DOHH2 (cell line): Measurements from ENCODE around the gene IL27RA.

Experiments used
- H3F3A ChIP-seq: fragments of 200-600 bp; sonication (generic), shearing (Covaris generic); 2 replicates; pipeline ENCODE4 v1.6.0; 2016; ENCODE audit warnings: antibody characterized with exemption, mild to moderate bottlenecking; ENCODE audit not compliant: control insufficient read depth, insufficient read depth
- H3K27ac ChIP-seq: fragments of 200-600 bp; sonication (generic); 2 replicates; pipeline ENCODE4 v1.5.1; 2014; ENCODE audit warnings: low read depth, mild to moderate bottlenecking, low read length, moderate library complexity
- H3K27me3 ChIP-seq: fragments of 200-600 bp; sonication (generic); 2 replicates; pipeline ENCODE4 v1.6.1; 2014; ENCODE audit warnings: mild to moderate bottlenecking, low read length, mixed read lengths; ENCODE audit not compliant: control insufficient read depth
- H3K36me3 ChIP-seq: fragments of 200-600 bp; sonication (generic); 2 replicates; pipeline ENCODE4 v1.6.1; 2014; ENCODE audit warnings: mild to moderate bottlenecking, low read length, moderate library complexity, mixed read lengths; ENCODE audit not compliant: control insufficient read depth
- H3K4me1 ChIP-seq: fragments of 200-600 bp; sonication (generic); 2 replicates; pipeline ENCODE4 v1.6.1; 2014; ENCODE audit warnings: mild to moderate bottlenecking, low read length, mixed read lengths; ENCODE audit not compliant: control insufficient read depth
- H3K4me2 ChIP-seq: fragments of 200-600 bp; sonication (generic); 2 replicates; pipeline ENCODE4 v1.6.0; 2014; ENCODE audit warnings: mild to moderate bottlenecking, low read length, moderate library complexity
- H3K4me3 ChIP-seq: fragments of 200-600 bp; sonication (generic); 2 replicates; pipeline ENCODE4 v1.5.1; 2014; ENCODE audit warnings: mild to moderate bottlenecking, low read length, mixed read lengths
- H3K79me2 ChIP-seq: fragments of 200-600 bp; sonication (generic); 2 replicates; pipeline ENCODE4 v1.6.1; 2014; ENCODE audit warnings: mild to moderate bottlenecking, low read length, mixed read lengths; ENCODE audit not compliant: control insufficient read depth
- H3K9me2 ChIP-seq: fragments of 200-600 bp; sonication (generic); replicated peaks from 2 replicates; pipeline ENCODE4 v1.6.1; 2014; ENCODE audit warnings: mild to moderate bottlenecking, low read length, mixed read lengths; ENCODE audit not compliant: control insufficient read depth
- H3K9me3 ChIP-seq: fragments of 200-600 bp; sonication (generic); 2 replicates; pipeline ENCODE4 v1.6.1; 2014; ENCODE audit warnings: antibody characterized with exemption, low read length, mixed read lengths; ENCODE audit not compliant: control insufficient read depth, insufficient read depth
- H4K20me1 ChIP-seq: fragments of 200-600 bp; sonication (generic); 2 replicates; pipeline ENCODE4 v1.6.0; 2014; ENCODE audit warnings: low read depth, mild to moderate bottlenecking, antibody characterized with exemption, low read length, moderate library complexity; ENCODE audit not compliant: control insufficient read depth, insufficient read depth
- EZH2phosphoT487 ChIP-seq: fragments of 200-600 bp; sonication (generic); IDR thresholded peaks from 2 replicates; pipeline ENCODE4 v1.6.1; 2017; ENCODE audit warnings: borderline replicate concordance, mild to moderate bottlenecking, antibody characterized with exemption, low read length, moderate library complexity, mixed read lengths
- TF ChIP-seq, protein P1 (sequence below): fragments of 200-600 bp; sonication (generic); IDR thresholded peaks from one replicate; pipeline ENCODE4 v1.5.1; 2014; ENCODE audit warnings: antibody characterized with exemption, mild to moderate bottlenecking, low read depth, low read length; ENCODE audit not compliant: poor library complexity, severe bottlenecking

Gene IL27RA

DNA sequence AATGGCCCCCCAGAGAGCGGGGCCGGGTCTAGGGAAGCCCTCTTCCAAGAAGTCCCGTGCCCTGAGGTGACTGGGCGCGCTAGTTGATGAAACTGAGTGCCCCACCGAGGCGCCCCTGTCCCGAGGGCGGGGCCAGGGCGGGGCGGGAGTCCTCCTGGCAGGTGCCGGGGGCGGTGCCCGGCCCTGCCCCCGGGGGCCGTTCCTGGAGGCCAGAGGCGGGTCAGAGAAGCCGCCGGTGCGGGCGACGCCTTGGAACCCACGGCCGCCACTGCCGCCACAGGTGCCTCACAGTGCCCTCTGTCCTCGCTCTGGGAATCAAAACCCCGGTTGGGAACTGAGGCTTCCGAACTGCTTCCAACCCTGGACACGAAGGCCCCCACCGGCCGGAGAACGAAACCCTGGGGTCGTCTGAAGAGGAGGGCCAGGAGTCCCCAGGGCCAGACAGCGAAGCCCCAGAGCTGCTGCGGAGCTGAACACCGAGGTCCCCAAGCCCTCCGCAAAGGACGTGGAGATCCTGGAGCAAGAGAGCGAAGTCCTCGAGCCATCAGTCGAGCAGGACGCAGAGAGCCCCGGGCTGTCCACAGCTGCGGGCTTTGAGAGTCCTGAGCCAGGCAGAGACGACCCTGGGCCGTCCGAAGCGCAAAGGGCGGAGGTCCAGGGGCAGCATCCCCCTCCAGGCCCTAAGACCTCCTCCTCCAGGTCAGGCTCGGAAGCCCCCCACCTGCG is 41.1 kb downstream of the IL27RA start, which contains the start of gene MISP3:
MISP3 (plus strand) TSS at position 252 of the 726 bp plus-strand sequence. CDS start 524 bp downstream, outside the sequence.
- Histone ChIP-seq H3K4me1 (peaks cover 36% of the 10 kb centered on the region), H3K36me3 (no peaks in the 10 kb centered on the region), H3F3A (0 out of 2 replicates have a peak, but pooled peaks cover 2% of the 10 kb centered on the region), H3K4me2 (peak within 1 kb of the TSS; percentile 100), H3K27ac (no peak within 1 kb of the TSS), H3K9me3 (no peaks in the 10 kb centered on the region), H3K4me3 (peak within 1 kb of the TSS; percentile 88), H3K27me3 (peaks cover 22% of the 10 kb centered on the region), H4K20me1 (no peaks in the 10 kb centered on the region), H3K79me2 (no peaks in the 10 kb centered on the region), H3K9me2 (no peaks in the 10 kb centered on the region)
- TF ChIP-seq, protein P1, sequence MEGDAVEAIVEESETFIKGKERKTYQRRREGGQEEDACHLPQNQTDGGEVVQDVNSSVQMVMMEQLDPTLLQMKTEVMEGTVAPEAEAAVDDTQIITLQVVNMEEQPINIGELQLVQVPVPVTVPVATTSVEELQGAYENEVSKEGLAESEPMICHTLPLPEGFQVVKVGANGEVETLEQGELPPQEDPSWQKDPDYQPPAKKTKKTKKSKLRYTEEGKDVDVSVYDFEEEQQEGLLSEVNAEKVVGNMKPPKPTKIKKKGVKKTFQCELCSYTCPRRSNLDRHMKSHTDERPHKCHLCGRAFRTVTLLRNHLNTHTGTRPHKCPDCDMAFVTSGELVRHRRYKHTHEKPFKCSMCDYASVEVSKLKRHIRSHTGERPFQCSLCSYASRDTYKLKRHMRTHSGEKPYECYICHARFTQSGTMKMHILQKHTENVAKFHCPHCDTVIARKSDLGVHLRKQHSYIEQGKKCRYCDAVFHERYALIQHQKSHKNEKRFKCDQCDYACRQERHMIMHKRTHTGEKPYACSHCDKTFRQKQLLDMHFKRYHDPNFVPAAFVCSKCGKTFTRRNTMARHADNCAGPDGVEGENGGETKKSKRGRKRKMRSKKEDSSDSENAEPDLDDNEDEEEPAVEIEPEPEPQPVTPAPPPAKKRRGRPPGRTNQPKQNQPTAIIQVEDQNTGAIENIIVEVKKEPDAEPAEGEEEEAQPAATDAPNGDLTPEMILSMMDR, result no peak

DNA sequence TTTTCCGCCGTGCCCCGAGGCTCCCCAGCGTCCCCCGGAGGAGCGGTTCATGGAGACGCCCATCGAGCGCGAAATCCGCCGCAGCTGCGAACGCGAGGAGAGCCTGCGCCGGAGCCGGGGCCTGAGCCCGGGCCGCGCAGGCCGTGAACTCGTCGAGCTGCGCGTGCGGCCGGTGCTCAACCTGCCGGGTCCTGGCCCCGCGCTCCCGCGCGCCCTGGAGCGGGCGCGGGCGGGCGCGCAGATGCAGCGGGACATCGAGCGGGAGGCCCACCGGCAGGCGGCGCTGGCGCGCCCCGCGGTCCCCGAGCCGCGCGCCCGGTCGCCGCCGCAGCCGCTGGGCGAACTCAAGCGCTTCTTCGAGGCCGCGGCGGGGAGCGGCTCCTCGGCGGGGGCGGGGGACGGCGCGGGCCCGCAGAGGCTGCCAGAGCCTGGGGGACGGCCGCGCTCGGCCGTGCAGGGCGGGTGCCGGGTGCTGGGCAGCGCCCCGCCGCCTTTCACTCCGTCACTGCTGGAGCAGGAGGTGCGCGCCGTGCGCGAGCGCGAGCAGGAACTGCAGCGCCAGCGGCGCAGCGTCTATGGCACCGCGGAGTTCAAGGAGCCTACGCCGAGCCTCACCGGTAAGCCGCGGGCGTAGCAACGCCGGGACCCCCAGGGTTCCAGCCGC is 41.8 kb downstream of the IL27RA start:
- Histone ChIP-seq H3F3A (0 out of 2 replicates have a peak, but pooled peaks cover 2% of the 10 kb centered on the region), H3K4me3 (peak overlapping the region; percentile 88), H3K4me2 (peak overlapping the region; percentile 100), H3K36me3 (no peaks in the 10 kb centered on the region), H4K20me1 (no peaks in the 10 kb centered on the region), H3K4me1 (peaks cover 36% of the 10 kb centered on the region), H3K27ac (no peak overlapping the region), H3K79me2 (no peaks in the 10 kb centered on the region), H3K9me2 (no peaks in the 10 kb centered on the region), H3K9me3 (no peaks in the 10 kb centered on the region), H3K27me3 (peaks cover 22% of the 10 kb centered on the region)
- TF ChIP-seq EZH2phosphoT487, result no peak
- TF ChIP-seq, protein P1, result peak; percentile 27

DNA sequence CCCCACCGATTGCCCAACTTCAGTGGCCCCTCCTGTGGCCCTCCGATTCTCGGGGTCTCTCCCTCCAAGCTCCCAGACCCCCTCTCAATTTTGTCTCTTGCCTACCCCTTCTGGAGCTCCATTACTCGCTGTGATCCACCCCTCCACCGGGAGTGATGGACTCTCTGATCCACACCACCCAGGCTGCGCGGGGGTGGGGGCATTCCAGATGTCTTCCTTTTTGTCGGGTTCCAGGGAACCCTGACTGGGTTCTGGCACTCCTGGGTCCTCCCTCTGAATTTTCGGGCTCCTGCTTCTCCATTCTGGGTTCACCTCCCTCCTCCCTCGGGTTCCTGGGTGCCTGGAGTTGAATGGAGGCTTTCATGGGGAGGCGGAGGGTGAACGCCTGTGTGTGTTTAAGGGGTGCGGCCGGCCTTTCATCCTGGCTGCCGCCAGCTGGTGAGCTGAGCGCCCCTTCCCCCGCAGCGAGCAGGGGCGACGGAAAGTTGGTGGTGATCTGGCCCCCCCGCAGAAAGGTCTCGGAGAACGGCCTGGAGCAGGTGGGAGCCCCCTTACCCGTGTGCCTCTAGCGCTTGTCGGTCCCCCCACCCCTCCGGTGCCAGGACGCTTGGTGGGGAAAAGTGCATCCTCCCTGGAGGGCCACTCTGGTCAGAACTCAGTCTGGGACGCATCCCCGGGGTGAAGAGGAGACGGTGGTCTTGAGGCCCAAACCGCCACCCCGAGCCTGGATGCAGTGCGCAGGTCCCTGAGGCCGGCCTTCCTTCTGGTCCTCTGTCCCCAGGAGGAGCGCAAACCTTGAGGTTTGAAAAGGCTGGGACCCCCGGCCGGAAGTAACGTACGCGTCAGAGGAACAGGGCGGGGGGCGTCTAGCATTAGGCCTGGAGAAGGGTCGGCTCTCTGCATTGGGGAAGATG is 42.6 kb downstream of the IL27RA start:
- Histone ChIP-seq H3K79me2 (no peaks in the 10 kb centered on the region), H3K9me2 (no peaks in the 10 kb centered on the region), H4K20me1 (no peaks in the 10 kb centered on the region), H3F3A (0 out of 2 replicates have a peak, but pooled peaks cover 2% of the 10 kb centered on the region), H3K4me2 (peak overlapping the region; percentile 61), H3K36me3 (no peaks in the 10 kb centered on the region), H3K9me3 (no peaks in the 10 kb centered on the region), H3K27ac (no peak overlapping the region), H3K4me1 (peaks cover 36% of the 10 kb centered on the region), H3K27me3 (peaks cover 22% of the 10 kb centered on the region), H3K4me3 (peak overlapping the region; percentile 88)
- no peak for TF ChIP-seq EZH2phosphoT487
- TF ChIP-seq, protein P1, result no peak
